Endothelial cell of coronary artery (primary cell): ENCODE measurements around the gene NT5C1A. TPM values are rescaled to one million over a fixed set of nuclear protein-coding genes. Genes with fewer than 3 reads are reported as not detected.

Experiments
- total RNA-seq: library from RNA; depleted of rRNA; stranded (reverse); fragments of >200 nt; gene quantifications from 2 replicates; pipeline ENCODE4 v1.2.3, GENCODE V29; 2014

Gene NT5C1A
- not detected in 2 replicates for total RNA-seq

GRCh38 chr1:39671793-39672550 lies at the start of gene NT5C1A:
TSS of gene NT5C1A (minus strand) at chr1:39672107. CDS start at chr1:39672038, 69 bp downstream.

GRCh38 chr1:39691383-39692151 lies 19.7 kb upstream of the NT5C1A start, which contains the start of gene HPCAL4:
TSS of gene HPCAL4 (minus strand) at chr1:39691433. CDS start at chr1:39684603, 6,830 bp downstream.

DNA sequence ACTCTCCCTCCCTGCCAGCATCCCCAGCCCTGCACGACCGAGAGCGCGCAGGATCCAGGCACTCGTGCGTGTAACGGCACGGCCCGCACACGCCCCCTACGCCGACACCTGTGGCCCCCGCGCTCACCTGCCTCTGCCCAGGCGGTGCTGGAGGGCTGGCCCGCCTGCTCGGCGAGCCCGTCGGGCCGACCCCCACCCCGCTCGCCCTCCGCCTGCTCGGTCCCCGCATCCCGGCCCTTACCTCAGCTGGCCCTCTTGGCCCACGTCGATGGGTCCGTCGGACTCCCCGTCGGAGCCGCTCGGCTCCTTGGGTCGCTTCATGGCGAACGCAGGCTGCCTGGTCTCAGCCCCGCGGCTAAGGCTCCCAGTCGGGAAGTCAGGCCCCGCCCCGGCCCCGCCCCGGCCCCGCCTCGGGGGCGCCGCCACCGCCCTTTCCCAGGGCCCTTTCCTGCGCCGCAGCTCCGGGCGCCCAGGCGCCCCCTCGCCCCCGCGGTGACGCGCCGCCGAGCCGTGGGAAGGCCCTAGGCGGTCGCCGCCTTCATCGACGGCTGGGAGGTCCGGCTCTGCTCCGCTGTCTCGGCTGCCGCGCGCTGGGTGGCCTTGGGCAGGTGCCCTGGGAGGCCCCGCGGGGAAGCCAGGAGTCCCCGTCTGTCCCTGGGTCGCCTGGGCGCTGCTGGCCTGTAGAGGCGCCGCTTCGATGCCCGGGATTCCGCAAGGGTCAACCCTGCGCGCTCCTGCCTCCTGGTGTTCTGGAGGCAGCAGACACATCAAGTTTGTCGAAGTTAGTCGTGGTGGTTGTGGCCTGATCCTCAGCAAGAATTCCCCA lies 32.4 kb downstream of the NT5C1A start, which contains the start of gene HEYL:
Gene HEYL (minus strand): TSS at position 339 of the 826 bp plus-strand sequence. CDS start 18 bp downstream, at position 321.

Other genes with a start within 250 kb of the NT5C1A start
- 0.36 and 0.47 TPM in 2 replicates for gene BMP8A, start 180.5 kb downstream of the NT5C1A start, total RNA-seq
- 188 and 270 TPM in 2 replicates for gene PABPC4, start 95.3 kb downstream of the NT5C1A start, total RNA-seq
- 0.47 TPM in 1 of 2 replicates, not detected in the other for gene HEYL, start 32.5 kb downstream of the NT5C1A start, total RNA-seq
- not detected in 2 replicates for gene HPCAL4, start 19.3 kb upstream of the NT5C1A start, total RNA-seq
- 36.5 and 43.2 TPM in 2 replicates for gene PPIE, start 66.8 kb upstream of the NT5C1A start, total RNA-seq
- gene OXCT2, start 99.2 kb upstream of the NT5C1A start, total RNA-seq = 1.7 and 2.5 TPM in 2 replicates
- under 0.01 and 0.19 TPM in 2 replicates for gene BMP8B, start 116.8 kb upstream of the NT5C1A start, total RNA-seq
- 16.6 and 24.8 TPM in 2 replicates for gene TRIT1, start 211.4 kb upstream of the NT5C1A start, total RNA-seq
- 0.94 and 2.8 TPM in 2 replicates for gene MYCL, start 229.8 kb upstream of the NT5C1A start, total RNA-seq